Measurements from ENCODE around the gene MED19. TPM values are rescaled to one million over a fixed set of nuclear protein-coding genes. Genes with fewer than 3 reads are reported as not detected.

MED19 gene
- total and polyA plus RNA-seq, 2 donors (not counting 1 experiment from before 2014, with no cell fraction given): 9.3 to 15.0 TPM

DNA sequence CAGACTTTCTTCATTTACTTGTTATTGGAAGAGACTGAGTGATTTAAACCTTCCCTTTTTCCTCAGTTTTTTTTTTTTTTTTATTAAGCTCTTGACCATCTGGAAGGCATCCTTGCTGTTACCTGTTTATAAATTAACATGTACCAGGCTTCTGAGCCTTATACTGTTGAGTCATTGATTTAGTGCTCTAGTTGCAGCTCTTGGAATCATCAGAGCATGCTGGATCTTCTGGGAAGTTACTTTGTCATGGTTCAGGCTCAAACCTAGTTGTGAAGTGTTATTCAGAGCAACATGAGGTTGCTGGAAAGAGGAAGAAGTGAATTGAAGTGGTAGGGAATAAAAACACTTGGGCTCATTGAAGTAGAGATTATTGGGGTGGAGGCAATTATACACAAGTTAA, 37.8 kb downstream of the MED19 start:
- Histone ChIP-seq H3K36me3 (replicated peaks in 1 of 2; ENCODE audit: control extremely low read depth in 1 of 2, control insufficient read depth in 1 of 2, extremely low read depth in 1 of 2, insufficient read depth in 2 of 2, low read length in 1 of 2) (peaks cover 0 to 54% of the 10 kb centered on the region in 2 experiments), H3K27me3 (replicated peaks in 1 of 4; ENCODE audit: control extremely low read depth in 1 of 4, control insufficient read depth in 3 of 4, insufficient read depth in 4 of 4, low read length in 3 of 4) (no peaks in the 10 kb centered on the region), H3K4me2 (replicated peaks; ENCODE audit: low read depth, low read length, poor library complexity, severe bottlenecking) (no peak overlapping the region), H3K27ac (ENCODE audit: low read length in 2 of 2) (peak overlapping the region in 1 of 2 donors; percentile 0), H3K4me1 (ENCODE audit: control insufficient read depth in 2 of 2, insufficient read depth in 2 of 2, low read length in 2 of 2) (peaks cover 6 to 18% of the 10 kb centered on the region in 2 donors), H4K20me1 (ENCODE audit: control insufficient read depth, insufficient read depth, low read length, poor library complexity, severe bottlenecking) (peaks cover 67% of the 10 kb centered on the region), H3K4me3 (ENCODE audit: control extremely low read depth in 1 of 5, extremely low read depth in 1 of 5, insufficient read depth in 1 of 5, low read depth in 2 of 5, low read length in 4 of 5) (no peak overlapping the region), H3K9me3 (ENCODE audit: control extremely low read depth in 1 of 3, control insufficient read depth in 2 of 3, insufficient read depth in 1 of 3, low read length in 2 of 3) (no peaks in the 10 kb centered on the region), H3K79me2 (ENCODE audit: control insufficient read depth, insufficient read depth, low read length) (peaks cover 99% of the 10 kb centered on the region), H2AFZ (ENCODE audit: insufficient read depth, low read depth, low read length, poor library complexity, severe bottlenecking) (no peak overlapping the region), H3K9ac (ENCODE audit: low read length) (no peak overlapping the region)
- TF ChIP-seq, protein P1, sequence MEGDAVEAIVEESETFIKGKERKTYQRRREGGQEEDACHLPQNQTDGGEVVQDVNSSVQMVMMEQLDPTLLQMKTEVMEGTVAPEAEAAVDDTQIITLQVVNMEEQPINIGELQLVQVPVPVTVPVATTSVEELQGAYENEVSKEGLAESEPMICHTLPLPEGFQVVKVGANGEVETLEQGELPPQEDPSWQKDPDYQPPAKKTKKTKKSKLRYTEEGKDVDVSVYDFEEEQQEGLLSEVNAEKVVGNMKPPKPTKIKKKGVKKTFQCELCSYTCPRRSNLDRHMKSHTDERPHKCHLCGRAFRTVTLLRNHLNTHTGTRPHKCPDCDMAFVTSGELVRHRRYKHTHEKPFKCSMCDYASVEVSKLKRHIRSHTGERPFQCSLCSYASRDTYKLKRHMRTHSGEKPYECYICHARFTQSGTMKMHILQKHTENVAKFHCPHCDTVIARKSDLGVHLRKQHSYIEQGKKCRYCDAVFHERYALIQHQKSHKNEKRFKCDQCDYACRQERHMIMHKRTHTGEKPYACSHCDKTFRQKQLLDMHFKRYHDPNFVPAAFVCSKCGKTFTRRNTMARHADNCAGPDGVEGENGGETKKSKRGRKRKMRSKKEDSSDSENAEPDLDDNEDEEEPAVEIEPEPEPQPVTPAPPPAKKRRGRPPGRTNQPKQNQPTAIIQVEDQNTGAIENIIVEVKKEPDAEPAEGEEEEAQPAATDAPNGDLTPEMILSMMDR (IDR thresholded peaks at IDR 0.05): no peak
- TF ChIP-seq EZH2 (IDR thresholded peaks at IDR 0.05; ENCODE audit: borderline replicate concordance, insufficient read depth, low read depth, low read length, poor library complexity, severe bottlenecking): no peak
- Mint-ChIP-seq H3K9me3 (ENCODE audit: insufficient read depth) (no peaks in the 10 kb centered on the region), H3K4me3 (no peak overlapping the region), H3K27me3 (no peaks in the 10 kb centered on the region), H3K27ac (no peak overlapping the region), H3K4me1 (peaks cover 54% of the 10 kb centered on the region)
- no peak for ATAC-seq (ENCODE audit: low read depth)
- POLR2A ChIA-PET: no interaction called here
- intact Hi-C loops (cut with micrococcal nuclease): no loop called here
- CTCF ChIA-PET: interaction anchor here (0.6 to 1.4 kb wide), 3 partner anchors 30 to 1596 kb away, joined by 3 to 7 read pairs (median 4); no protein-coding TSS in a partner anchor
- no peak for DNase-seq

DNA sequence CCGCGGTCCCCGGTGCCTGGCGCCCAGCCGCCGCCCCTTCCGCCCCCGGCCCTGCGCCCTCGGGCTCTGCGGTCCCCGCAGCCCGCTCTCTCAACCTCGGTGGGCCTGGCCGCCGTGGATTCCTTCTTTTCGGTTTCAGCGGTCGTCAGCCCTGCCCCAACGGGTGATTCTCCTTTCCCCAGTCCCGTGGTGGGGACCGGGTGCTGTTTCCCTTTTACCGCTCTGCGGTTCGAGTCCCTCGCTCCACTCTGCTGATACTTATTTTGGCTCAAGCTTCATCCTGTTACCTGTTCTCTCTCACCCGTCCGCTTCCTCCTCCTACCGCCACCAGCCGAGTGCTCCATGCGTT, 43.6 kb downstream of the MED19 start:
- Mint-ChIP-seq H3K27ac (peak overlapping the region; percentile 100), H3K27me3 (no peaks in the 10 kb centered on the region), H3K4me1 (peaks cover 54% of the 10 kb centered on the region), H3K9me3 (ENCODE audit: insufficient read depth) (no peaks in the 10 kb centered on the region), H3K4me3 (peak overlapping the region; percentile 95)
- peaks cover 23 to 25% of the 10 kb centered on the region in 2 donors for H3K4me1 ChIP-seq (ENCODE audit: control insufficient read depth in 2 of 2, insufficient read depth in 2 of 2, low read length in 2 of 2)
- intact Hi-C loops (cut with micrococcal nuclease): loop anchor here (1.0 to 5.0 kb wide), 4 partner anchors 132 to 1474 kb away; partner anchors contain the start of genes FAM111A, P2RX3 and SSRP1
- peak overlapping the region; percentile 72 to 96 (median 83) for H3K4me3 ChIP-seq (ENCODE audit: control extremely low read depth in 1 of 5, extremely low read depth in 1 of 5, insufficient read depth in 1 of 5, low read depth in 2 of 5, low read length in 4 of 5)
- WGBS (ENCODE audit: insufficient coverage): under 1% methylated on average over 28 of the region's 31 CpGs
- TF ChIP-seq, protein P1 (IDR thresholded peaks at IDR 0.05): no peak
- ChIA-PET CTCF (interaction anchor here (0.7 to 1.0 kb wide), 2 partner anchors 27 to 132 kb away, joined by 3 to 7 read pairs; no protein-coding TSS in a partner anchor), POLR2A (interaction anchor here (0.6 to 2.3 kb wide), 2 partner anchors 11 to 24 kb away, joined by 3 to 22 read pairs; partner anchors contain the start of gene CLP1)
- H2AFZ ChIP-seq (ENCODE audit: insufficient read depth, low read depth, low read length, poor library complexity, severe bottlenecking): peak overlapping the region; percentile 94
- peak overlapping the region; percentile 98 to 99 for H3K27ac ChIP-seq (ENCODE audit: low read length in 2 of 2)
- H3K4me2 ChIP-seq (replicated peaks; ENCODE audit: low read depth, low read length, poor library complexity, severe bottlenecking): peak overlapping the region; percentile 92
- no peaks in the 10 kb centered on the region for H3K9me3 ChIP-seq (ENCODE audit: control extremely low read depth in 1 of 3, control insufficient read depth in 2 of 3, insufficient read depth in 1 of 3, low read length in 2 of 3)
- H3K36me3 ChIP-seq (replicated peaks in 1 of 2; ENCODE audit: control extremely low read depth in 1 of 2, control insufficient read depth in 1 of 2, extremely low read depth in 1 of 2, insufficient read depth in 2 of 2, low read length in 1 of 2): peaks cover 0 to 19% of the 10 kb centered on the region in 2 experiments
- H3K9ac ChIP-seq (ENCODE audit: low read length): peak overlapping the region; percentile 93
- peaks cover 58% of the 10 kb centered on the region for H3K79me2 ChIP-seq (ENCODE audit: control insufficient read depth, insufficient read depth, low read length)
- peaks cover 27% of the 10 kb centered on the region for H4K20me1 ChIP-seq (ENCODE audit: control insufficient read depth, insufficient read depth, low read length, poor library complexity, severe bottlenecking)
- ATAC-seq (ENCODE audit: low read depth) (peak; percentile 4), DNase-seq (no peak)
- H3K27me3 ChIP-seq (replicated peaks in 1 of 4; ENCODE audit: control extremely low read depth in 1 of 4, control insufficient read depth in 3 of 4, insufficient read depth in 4 of 4, low read length in 3 of 4): no peaks in the 10 kb centered on the region

Data from B cell (primary cell).